ENCODE data around the gene FZR1.

FZR1 gene

DNA sequence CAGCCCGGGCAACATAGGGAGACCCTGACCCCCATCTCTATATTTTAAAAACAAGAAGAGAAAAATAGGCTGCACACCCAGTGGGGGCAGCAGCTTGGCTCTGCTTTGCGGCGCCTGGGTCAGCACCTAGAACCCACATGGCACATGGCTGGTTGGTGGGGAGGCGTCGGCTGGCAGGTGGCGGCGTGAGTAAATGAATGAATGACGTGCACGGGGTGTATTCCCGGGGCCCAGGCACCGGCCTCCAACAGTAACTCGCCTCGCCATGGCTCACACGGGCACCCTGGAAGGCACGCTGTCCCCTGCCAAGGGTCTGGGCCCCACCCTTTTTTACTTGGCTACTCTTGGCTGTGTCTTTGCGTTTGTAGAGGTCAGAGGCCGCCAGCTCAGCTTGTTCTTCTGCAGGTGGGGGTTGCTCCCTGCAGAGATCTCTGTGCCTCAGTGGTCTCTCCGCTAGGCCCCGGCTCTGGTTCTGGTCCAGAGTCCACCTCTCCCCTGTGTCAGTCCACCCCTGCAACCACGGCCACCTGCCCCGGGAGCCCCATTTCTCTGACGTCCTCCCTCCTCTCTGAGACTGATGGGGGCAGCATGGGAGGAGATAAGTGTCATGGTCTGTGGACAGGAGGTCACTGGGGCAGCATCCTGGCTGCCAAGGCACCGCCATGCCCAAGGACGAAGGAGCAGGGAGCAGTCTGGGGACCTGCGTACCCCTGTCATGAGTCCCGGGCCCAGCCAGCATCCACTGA is 5.6 kb downstream of the FZR1 start:
- Histone ChIP-seq H3K27me3 (ENCODE audit: insufficient read depth, low read length, poor library complexity) (no peaks in the 10 kb centered on the region), H4K20me1 (ENCODE audit: insufficient read depth, low read length) (peaks cover 90% of the 10 kb centered on the region), H3K4me1 (ENCODE audit: insufficient read depth, low read length) (peaks cover 30% of the 10 kb centered on the region), H3K36me3 (ENCODE audit: insufficient read depth, low read length) (peaks cover 77% of the 10 kb centered on the region), H3K4me2 (ENCODE audit: insufficient read depth, low read length) (no peak overlapping the region), H3K79me2 (ENCODE audit: insufficient read depth, low read length) (peaks cover 100% of the 10 kb centered on the region), H2AFZ (ENCODE audit: low read depth, low read length) (no peak overlapping the region), H3K27ac (ENCODE audit: low read length) (no peak overlapping the region), H3K9ac (ENCODE audit: low read depth, low read length) (no peak overlapping the region), H3K9me3 (ENCODE audit: insufficient read depth, low read length, severe bottlenecking) (no peaks in the 10 kb centered on the region), H3K4me3 (ENCODE audit: low read depth in 1 of 2, low read length in 2 of 2) (no peak overlapping the region)
- ATAC-seq (ENCODE audit: insufficient read depth, low read depth) (no peak), DNase-seq (no peak)
- TF ChIP-seq, protein P1, sequence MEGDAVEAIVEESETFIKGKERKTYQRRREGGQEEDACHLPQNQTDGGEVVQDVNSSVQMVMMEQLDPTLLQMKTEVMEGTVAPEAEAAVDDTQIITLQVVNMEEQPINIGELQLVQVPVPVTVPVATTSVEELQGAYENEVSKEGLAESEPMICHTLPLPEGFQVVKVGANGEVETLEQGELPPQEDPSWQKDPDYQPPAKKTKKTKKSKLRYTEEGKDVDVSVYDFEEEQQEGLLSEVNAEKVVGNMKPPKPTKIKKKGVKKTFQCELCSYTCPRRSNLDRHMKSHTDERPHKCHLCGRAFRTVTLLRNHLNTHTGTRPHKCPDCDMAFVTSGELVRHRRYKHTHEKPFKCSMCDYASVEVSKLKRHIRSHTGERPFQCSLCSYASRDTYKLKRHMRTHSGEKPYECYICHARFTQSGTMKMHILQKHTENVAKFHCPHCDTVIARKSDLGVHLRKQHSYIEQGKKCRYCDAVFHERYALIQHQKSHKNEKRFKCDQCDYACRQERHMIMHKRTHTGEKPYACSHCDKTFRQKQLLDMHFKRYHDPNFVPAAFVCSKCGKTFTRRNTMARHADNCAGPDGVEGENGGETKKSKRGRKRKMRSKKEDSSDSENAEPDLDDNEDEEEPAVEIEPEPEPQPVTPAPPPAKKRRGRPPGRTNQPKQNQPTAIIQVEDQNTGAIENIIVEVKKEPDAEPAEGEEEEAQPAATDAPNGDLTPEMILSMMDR (IDR thresholded peaks at IDR 0.05; ENCODE audit: borderline replicate concordance, extremely low read depth, low read length, poor library complexity, severe bottlenecking): no peak
- no peak for TF ChIP-seq EZH2 (IDR thresholded peaks at IDR 0.05; ENCODE audit: borderline replicate concordance, low read depth, low read length, severe bottlenecking)

DNA sequence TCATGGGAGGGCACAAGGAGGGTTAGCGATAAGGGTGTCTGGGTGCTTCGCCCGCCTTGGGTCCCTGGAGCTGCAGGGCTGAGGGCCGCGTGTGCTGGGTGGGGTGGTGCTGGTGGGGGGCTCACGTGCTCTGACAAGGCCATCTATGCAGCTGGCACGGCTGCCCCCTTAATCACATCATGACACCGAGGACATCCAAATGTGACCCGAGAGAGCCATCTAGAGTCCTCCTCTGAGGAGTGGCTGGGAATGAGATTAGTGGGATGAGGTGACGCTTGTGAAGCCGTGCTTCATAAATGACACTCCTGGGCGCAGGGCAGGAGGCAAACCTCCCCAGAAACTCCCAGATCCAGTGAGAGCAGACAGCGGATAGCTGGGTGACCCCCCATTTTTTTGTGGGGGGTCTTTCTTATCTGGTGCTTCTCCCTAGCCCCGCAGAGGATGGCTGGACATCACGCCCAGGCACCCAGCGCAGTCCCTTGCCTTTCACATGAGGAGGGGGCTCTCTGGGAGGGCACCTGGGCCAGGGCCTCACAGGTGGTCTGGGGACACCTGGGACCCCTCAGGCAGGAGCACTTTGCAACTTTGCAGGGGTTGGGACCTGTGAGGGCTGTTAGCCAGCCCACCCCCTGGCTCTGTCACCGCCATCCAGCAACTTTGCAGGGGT is 6.6 kb downstream of the FZR1 start:
- Histone ChIP-seq H2AFZ (ENCODE audit: low read depth, low read length) (no peak overlapping the region), H3K27me3 (ENCODE audit: insufficient read depth, low read length, poor library complexity) (no peaks in the 10 kb centered on the region), H3K9ac (ENCODE audit: low read depth, low read length) (no peak overlapping the region), H3K4me3 (ENCODE audit: low read depth in 1 of 2, low read length in 2 of 2) (no peak overlapping the region), H3K79me2 (ENCODE audit: insufficient read depth, low read length) (peaks cover 100% of the 10 kb centered on the region), H3K4me2 (ENCODE audit: insufficient read depth, low read length) (no peak overlapping the region), H3K4me1 (ENCODE audit: insufficient read depth, low read length) (peaks cover 23% of the 10 kb centered on the region), H4K20me1 (ENCODE audit: insufficient read depth, low read length) (peaks cover 90% of the 10 kb centered on the region), H3K36me3 (ENCODE audit: insufficient read depth, low read length) (peaks cover 76% of the 10 kb centered on the region), H3K27ac (ENCODE audit: low read length) (no peak overlapping the region), H3K9me3 (ENCODE audit: insufficient read depth, low read length, severe bottlenecking) (no peaks in the 10 kb centered on the region)
- ATAC-seq (ENCODE audit: insufficient read depth, low read depth) (no peak), DNase-seq (no peak)
- TF ChIP-seq EZH2 (IDR thresholded peaks at IDR 0.05; ENCODE audit: borderline replicate concordance, low read depth, low read length, severe bottlenecking): no peak
- TF ChIP-seq, protein P1 (IDR thresholded peaks at IDR 0.05; ENCODE audit: borderline replicate concordance, extremely low read depth, low read length, poor library complexity, severe bottlenecking): no peak

DNA sequence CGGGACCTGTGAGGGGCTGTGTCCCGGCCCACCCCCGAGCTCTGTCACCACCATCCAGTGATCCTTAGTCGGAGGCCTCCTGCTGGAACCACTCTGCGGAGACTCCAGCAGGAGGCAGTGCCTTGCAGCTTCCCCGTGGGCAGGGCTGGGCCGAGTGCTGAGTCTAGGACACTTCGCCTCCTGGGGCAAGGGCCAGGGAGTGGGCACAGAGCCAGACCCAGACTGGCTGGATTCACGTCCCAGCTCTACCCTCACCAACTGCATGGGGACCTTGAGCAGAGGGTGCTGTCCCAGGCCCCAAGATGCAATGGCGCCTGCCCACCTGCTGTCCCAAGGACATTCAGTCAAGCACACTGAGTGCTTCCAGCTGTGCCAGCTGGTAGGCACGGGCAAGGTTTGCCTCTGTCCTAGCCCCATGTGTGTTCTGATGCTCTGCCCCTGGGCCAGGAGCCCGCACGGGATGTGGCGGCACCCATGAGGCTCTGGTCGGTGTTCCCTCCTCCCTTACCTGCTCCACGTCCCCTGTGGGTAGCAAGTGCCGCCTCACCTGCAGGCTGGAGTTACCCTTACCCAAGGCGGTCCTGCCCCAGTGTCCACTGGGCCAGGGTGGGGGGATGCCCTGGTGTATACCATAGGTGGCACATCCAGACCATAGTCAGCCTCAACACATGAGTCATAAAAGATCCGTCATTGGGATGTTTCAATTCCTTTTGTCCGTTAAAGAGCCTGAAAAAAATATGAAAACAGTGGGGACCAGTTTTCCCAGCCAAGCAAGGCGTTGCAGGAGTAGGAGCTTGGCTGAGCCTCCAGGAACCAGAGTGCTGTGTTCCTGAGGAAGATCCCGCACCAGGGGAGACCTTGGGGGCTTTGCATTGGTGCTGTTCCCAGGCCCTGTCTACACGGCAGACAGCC is 7.4 kb downstream of the FZR1 start:
- TF ChIP-seq EZH2 (IDR thresholded peaks at IDR 0.05; ENCODE audit: borderline replicate concordance, low read depth, low read length, severe bottlenecking): no peak
- TF ChIP-seq, protein P1 (IDR thresholded peaks at IDR 0.05; ENCODE audit: borderline replicate concordance, extremely low read depth, low read length, poor library complexity, severe bottlenecking): no peak
- H3K79me2 ChIP-seq (ENCODE audit: insufficient read depth, low read length): peaks cover 100% of the 10 kb centered on the region
- no peak overlapping the region for H3K27ac ChIP-seq (ENCODE audit: low read length)
- H2AFZ ChIP-seq (ENCODE audit: low read depth, low read length): no peak overlapping the region
- H3K9ac ChIP-seq (ENCODE audit: low read depth, low read length): no peak overlapping the region
- peaks cover 17% of the 10 kb centered on the region for H3K4me1 ChIP-seq (ENCODE audit: insufficient read depth, low read length)
- DNase-seq: no peak
- no peaks in the 10 kb centered on the region for H3K9me3 ChIP-seq (ENCODE audit: insufficient read depth, low read length, severe bottlenecking)
- no peak overlapping the region for H3K4me2 ChIP-seq (ENCODE audit: insufficient read depth, low read length)
- H4K20me1 ChIP-seq (ENCODE audit: insufficient read depth, low read length): peaks cover 90% of the 10 kb centered on the region
- H3K27me3 ChIP-seq (ENCODE audit: insufficient read depth, low read length, poor library complexity): no peaks in the 10 kb centered on the region
- H3K36me3 ChIP-seq (ENCODE audit: insufficient read depth, low read length): peaks cover 78% of the 10 kb centered on the region
- no peak overlapping the region for H3K4me3 ChIP-seq (ENCODE audit: low read depth in 1 of 2, low read length in 2 of 2)
- no peak for ATAC-seq (ENCODE audit: insufficient read depth, low read depth)

All from DND-41 (cell line).